Stimulated activated CD4-positive, alpha-beta T cell treated with anti-CD3 and anti-CD28 coated beads, Interleukin-12 subunit alpha, Interleukin-12 subunit beta, amount 100 ng/mL, for 4 hours (primary cell): ENCODE measurements around the gene STRIP1.
"Not testable (repeated sequence)": the region's sequence is repeated elsewhere in the genome, so short reads cannot be mapped to it uniquely, and the experiment has no call there.

Experiments used
- DNase-seq: peaks from one replicate; pipeline ENCODE4 v3.0.0-alpha.2; 2020

The STRIP1 gene

GRCh38 chr1:110008971-110009565, 25.4 kb upstream of the STRIP1 start:
- no peak for DNase-seq

GRCh38 chr1:110011527-110012041, 22.8 kb upstream of the STRIP1 start:
- no peak for DNase-seq

GRCh38 chr1:110012100-110012780, 22.2 kb upstream of the STRIP1 start:
- no peak for DNase-seq

DNA sequence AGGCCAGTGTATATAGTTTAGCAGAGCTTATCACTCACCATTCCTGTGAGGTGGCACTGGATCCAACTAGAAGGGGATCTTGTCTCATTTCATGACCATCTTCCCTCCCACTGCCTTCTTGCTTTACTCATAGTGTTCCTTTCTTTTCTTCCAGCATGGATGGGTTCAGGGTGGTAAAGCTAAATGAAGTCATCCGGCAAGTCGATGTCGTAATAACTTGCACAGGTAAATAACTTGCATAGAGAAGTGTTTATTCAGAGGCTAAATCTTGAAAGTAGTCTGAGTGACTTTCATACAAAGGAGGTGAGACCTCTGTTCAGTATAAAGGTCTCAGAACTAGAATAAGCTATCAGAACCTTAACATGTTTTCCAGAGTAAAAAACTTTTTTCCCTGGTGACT, 16.6 kb upstream of the STRIP1 start:
- no peak for DNase-seq

- no peak for DNase-seq
Measured at GRCh38 chr1:110018396-110018795, 16.0 kb upstream of the STRIP1 start.

DNA sequence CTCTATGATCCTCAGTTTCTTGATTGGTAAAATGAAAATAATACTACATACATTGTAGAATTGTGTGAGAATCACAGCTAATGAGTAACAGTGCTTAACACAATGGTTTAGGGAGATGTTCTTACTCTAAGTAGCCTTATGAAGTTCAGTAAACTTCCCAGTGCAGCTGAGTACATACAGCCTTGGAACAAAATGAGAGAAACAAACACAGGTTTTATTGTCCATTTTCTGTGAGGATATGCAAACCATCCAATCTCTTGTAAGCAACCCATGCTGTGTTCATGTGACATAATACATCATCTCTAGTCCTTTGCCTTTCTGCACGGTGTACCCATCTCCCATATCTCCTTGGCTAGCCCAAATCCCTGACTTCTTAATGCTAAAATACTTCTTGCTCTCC, 14.7 kb upstream of the STRIP1 start:
- DNase-seq: no peak

DNA sequence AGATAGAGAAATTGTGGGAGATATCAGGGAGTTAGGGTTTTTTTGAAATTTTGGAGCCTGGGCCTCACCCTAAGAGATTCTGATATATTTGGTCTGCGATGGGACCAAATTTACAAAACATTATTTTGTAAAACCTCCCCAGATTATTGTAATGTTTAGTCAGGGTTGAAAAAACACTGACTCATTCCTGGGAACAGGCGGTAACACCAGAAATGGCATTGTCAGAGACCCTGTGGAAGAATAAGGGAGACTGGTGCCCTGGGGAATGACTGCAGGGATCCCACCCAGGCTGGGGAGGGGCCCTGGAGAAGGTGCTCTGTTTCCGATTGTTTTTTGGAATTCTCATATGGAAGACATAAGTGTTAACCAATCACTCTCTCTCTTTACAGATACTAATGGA, 13.1 kb upstream of the STRIP1 start:
- no peak for DNase-seq

- no peak for DNase-seq
Measured at GRCh38 chr1:110024613-110025012, 9.8 kb upstream of the STRIP1 start.

GRCh38 chr1:110030687-110031086, 3.7 kb upstream of the STRIP1 start:
- DNase-seq: not testable (repeated sequence)

DNA sequence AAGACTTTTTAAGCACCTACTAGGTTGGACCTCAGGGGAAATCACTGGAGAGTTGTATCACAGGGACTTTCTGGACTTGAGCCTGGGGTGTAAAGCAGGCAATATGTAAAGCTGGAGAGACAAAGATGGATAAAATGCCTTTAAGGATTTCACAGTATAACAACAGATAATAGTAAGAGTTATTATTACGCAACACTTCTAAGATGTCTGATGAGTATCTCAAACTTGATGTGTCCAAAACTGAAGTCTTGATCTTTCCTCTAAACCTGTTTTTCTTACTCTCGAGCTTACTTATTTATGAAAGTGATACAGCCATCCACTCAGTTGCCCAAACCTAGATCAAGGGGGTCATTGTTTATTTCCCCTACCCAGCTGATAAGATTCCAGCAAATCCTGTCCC, 2.1 kb upstream of the STRIP1 start:
- DNase-seq: no peak

GRCh38 chr1:110033421-110033820, 1.0 kb upstream of the STRIP1 start:
- no peak for DNase-seq

- DNase-seq: no peak
Measured at GRCh38 chr1:110034040-110034450, 379 bp upstream of the STRIP1 start.

- no peak for DNase-seq
Measured at GRCh38 chr1:110035236-110035752, 870 bp downstream of the STRIP1 start.

DNA sequence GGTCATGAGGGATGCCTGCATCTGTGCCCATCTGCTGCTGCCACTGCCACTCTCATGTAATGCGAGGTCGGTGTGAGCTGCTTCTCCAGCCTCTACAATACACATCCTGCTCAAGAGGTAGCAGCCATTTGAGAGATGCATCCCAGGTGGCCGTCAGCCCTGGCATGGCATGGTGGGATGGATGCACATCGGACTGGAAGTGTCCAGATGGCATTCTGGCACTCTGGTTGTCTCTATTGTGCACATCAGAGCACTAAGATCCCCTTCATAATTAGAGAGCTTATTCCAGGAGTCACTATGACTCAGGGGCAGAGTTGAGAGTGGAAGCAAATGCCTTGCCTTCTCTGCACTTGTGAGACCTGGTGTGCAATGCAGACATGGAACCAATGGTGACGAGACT, 3.8 kb downstream of the STRIP1 start:
- no peak for DNase-seq

DNA sequence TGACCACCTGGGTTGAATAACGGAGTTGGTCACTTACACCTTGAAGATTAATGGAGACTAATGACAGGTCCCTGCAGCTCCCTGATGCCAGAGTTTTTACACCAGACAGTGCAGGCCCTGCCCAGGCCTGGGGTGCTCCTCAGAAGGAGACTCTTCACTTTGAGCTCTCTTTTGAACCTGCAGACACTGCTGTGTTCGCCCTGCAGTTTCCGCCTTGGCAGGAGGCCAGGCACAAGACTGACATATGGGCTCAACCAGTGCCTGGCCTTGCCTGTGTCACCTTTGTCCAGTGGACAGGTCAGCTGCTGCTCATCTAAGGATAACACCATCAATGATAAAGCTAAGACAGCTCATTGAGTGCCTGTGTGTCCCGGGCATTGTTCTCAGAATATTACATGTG, 5.2 kb downstream of the STRIP1 start:
- no peak for DNase-seq

DNA sequence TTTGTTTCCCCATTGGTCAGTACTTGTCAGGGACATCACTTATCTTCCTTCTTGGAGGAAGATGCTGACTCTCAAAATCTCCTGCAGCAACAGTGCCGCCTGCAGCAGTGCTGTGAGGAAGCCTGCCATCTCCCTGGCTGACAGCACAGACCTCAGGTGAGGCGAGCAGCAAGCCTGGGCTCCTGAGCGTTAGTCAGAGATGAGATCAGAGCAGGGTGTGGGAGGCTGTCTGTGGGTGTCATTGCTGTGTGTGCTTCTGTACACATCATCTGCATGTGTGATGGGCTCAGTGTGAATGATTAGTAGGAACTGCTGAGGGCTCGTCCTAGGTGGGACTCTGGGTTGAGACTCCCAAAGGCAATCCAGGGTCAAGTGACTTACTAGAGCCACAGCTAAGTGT, 6.1 kb downstream of the STRIP1 start:
- peak; percentile 29 for DNase-seq

GRCh38 chr1:110043016-110043415, 8.6 kb downstream of the STRIP1 start:
- no peak for DNase-seq

DNA sequence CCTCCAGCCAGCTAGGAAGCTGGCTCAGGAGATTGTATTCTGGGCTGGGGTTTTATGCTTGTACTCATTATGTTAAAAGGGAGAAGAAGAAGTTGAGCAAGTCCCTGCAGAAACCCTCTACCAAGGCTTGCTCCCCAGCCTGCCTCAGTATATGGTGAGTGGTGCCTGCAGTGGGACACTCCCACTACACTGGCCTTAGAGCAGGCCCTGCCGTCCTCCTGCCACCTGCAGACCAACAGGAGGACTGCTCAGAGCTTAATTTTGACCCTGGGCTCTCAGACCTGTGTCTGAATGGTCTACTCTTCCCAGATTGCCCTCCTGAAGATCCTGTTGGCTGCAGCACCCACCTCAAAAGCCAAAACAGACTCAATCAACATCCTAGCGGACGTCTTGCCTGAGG, 13.0 kb downstream of the STRIP1 start:
- no peak for DNase-seq

GRCh38 chr1:110048240-110048639, 13.8 kb downstream of the STRIP1 start:
- DNase-seq: no peak

DNA sequence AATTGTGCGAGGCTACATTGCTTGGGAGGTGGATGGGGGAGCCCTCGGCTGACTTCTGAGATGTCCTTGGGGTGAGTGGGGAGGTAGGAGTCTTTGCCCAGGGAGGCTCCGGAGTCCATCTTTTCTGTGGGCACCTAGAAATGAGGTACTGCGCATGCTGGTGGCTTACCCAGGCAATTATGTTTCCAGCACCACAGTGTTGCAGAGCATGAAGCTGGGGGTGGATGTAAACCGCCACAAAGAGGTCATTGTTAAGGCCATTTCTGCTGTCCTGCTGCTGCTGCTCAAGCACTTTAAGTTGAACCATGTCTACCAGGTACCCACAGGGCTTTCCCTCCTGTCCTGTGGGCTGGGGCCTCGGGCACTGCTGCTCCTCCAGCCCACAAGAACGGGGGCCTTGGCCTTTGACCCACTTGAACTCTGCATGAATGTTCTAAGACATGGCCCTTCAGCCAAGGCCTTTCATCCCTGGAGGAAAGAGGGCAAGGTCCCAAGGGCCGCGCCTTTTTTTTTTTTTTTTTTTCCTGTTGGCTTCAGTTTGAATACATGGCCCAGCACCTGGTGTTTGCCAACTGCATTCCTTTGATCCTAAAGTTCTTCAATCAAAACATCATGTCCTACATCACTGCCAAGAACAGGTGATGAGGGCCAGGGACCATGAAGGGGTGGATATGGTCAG, 14.6 kb downstream of the STRIP1 start:
- DNase-seq: no peak

GRCh38 chr1:110049801-110050601, 15.6 kb downstream of the STRIP1 start:
- no peak for DNase-seq

- no peak for DNase-seq
Measured at GRCh38 chr1:110050602-110051261, 16.3 kb downstream of the STRIP1 start.

GRCh38 chr1:110051262-110051648, 16.8 kb downstream of the STRIP1 start:
- DNase-seq: no peak
